M059J (cell line): Measurements from ENCODE around the gene NUFIP2. TPM values are rescaled to one million over a fixed set of nuclear protein-coding genes. Genes with fewer than 3 reads are reported as not detected.

Experiments
- total RNA-seq: library from RNA; depleted of rRNA; stranded (reverse); fragments of >200 nt; shearing (Covaris generic); gene quantifications from 2 replicates; pipeline ENCODE4 v1.2.3, GENCODE V29; 2014; rRNA removed

NUFIP2 gene
- total RNA-seq, 1 experiment from 2014 or later: 40.6 TPM

Other genes starting within 250 kb of the NUFIP2 start
- gene MYO18A, start 113.8 kb downstream of the NUFIP2 start, total RNA-seq: 21.8 and 63.3 TPM in 2 replicates
- not detected in 2 replicates for gene CRYBA1, start 47.3 kb downstream of the NUFIP2 start, total RNA-seq
- gene TAOK1, start 96.2 kb upstream of the NUFIP2 start, total RNA-seq: 17.1 and 27.7 TPM in 2 replicates